ENCODE measurements around the gene SLC25A19.

- TF ChIP-seq CTCF (IDR thresholded peaks at IDR 0.05), result peak; percentile 98
- TF ChIP-seq TCF12 (IDR thresholded peaks at IDR 0.05), result no peak
- TF ChIP-seq EP300 (IDR thresholded peaks at IDR 0.05; ENCODE audit: borderline replicate concordance in 1 of 2, low read depth in 1 of 2, low read length in 1 of 2), result no peak
- TF ChIP-seq YY1 (IDR thresholded peaks at IDR 0.05; ENCODE audit: low read depth), result no peak
- TF ChIP-seq JUND (IDR thresholded peaks at IDR 0.05), result no peak
- TF ChIP-seq POLR2AphosphoS5 (IDR thresholded peaks at IDR 0.05; ENCODE audit: low read depth, low read length), result peak; percentile 17; the same call in 1 of the 2 replicates
- no peak for TF ChIP-seq MXI1 (IDR thresholded peaks at IDR 0.05; ENCODE audit: low read depth, low read length)
- TF ChIP-seq NFIC (IDR thresholded peaks at IDR 0.05; ENCODE audit: borderline replicate concordance), result no peak
- no peak for TF ChIP-seq TAF1 (IDR thresholded peaks at IDR 0.05; ENCODE audit: borderline replicate concordance, low read depth, low read length)
- TF ChIP-seq ZBTB33 (IDR thresholded peaks at IDR 0.05; ENCODE audit: borderline replicate concordance, low read depth), result no peak
- no peak for TF ChIP-seq MAX (IDR thresholded peaks at IDR 0.05; ENCODE audit: low read depth)
- TF ChIP-seq REST (IDR thresholded peaks at IDR 0.05; ENCODE audit: low read depth, low read length), result no peak
- TF ChIP-seq GABPA (IDR thresholded peaks at IDR 0.05; ENCODE audit: low read depth), result no peak
These were observed 50.5 kb downstream of the SLC25A19 start for GRCh38 chr17:75238684-75239191.

Measured in SK-N-SH (cell line).